Measurements from ENCODE around the gene CADPS. TPM values are rescaled to one million over a fixed set of nuclear protein-coding genes. Genes with fewer than 3 reads are reported as not detected.

CADPS gene
- polyA plus RNA-seq, 1 of the 3 experiments (the other 2 are of a cell fraction) = 5.8 TPM

DNA sequence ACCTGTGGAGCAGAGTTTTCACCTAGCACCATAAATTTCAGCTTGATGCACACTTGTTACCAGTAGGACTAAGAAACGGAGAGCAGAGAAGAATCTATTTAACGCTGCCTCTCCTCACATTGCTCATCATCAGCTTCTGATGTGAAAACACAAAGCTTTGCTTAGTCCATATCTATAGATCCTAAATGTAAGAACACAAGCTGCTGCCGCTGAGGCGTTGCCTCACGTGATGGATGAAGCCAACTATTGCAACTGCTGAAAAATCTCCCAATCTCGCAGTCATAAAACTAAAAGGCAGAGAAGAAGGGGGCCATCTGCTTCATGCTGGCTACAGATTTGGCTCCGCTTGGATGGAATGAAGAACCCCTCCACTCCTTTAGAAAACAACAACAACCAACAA is 42.7 kb downstream of the CADPS start (continued):
- TF ChIP-seq RXRA (IDR thresholded peaks at IDR 0.05; ENCODE audit: borderline replicate concordance, low read depth) (no peak), FOSL2 (IDR thresholded peaks at IDR 0.05; ENCODE audit: borderline replicate concordance, low read depth) (no peak)

DNA sequence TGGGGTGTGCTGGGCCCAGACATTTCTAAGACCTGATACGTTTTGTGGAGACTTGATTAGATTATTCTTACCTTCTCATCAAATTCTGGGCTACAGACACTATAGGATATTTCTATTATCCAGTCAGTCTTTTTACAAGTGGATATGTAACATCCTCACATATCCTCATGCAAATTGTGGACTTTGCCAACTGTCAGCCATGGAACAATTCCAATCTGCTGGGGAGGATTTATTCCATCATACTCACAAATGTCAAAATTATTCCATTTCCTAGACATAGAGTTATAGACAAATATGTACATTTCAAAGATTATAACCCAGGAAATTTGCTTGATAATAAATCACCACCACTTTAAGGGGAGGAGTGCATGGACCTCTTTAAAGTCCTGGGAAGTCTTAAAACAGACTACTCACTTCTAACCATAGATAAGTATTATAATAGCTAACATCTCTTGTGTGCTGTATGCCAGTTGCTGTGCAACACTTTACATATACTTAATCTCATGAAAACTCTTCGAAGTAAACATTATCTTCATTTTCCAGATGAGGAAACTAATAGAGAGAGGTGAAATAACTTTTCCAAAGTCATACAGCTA is 44.4 kb downstream of the CADPS start:
- CTCF ChIA-PET = no interaction called here
- no peaks in the 10 kb centered on the region for H3K79me2 ChIP-seq (ENCODE audit: insufficient read depth)
- no peak overlapping the region for H2AFZ ChIP-seq (ENCODE audit: low read depth)
- no peaks in the 10 kb centered on the region for H3K9me3 ChIP-seq
- H3K27ac ChIP-seq (ENCODE audit: low read depth in 2 of 2, low read length in 1 of 2) = no peak overlapping the region
- DNase-seq = no peak
- TF ChIP-seq NRF1 (IDR thresholded peaks at IDR 0.05; ENCODE audit: low read depth, low read length) (no peak), ELF1 (IDR thresholded peaks at IDR 0.05) (no peak), RAD21 (IDR thresholded peaks at IDR 0.05; ENCODE audit: low read length) (no peak), RCOR1 (IDR thresholded peaks at IDR 0.05; ENCODE audit: low read length) (no peak), CHD2 (IDR thresholded peaks at IDR 0.05; ENCODE audit: low read length, partially characterized antibody) (no peak), NFIC (IDR thresholded peaks at IDR 0.05; ENCODE audit: borderline replicate concordance) (no peak), RFX5 (IDR thresholded peaks at IDR 0.05; ENCODE audit: low read length) (no peak), TEAD4 (IDR thresholded peaks at IDR 0.05; ENCODE audit: borderline replicate concordance, insufficient read depth) (no peak), RXRA (IDR thresholded peaks at IDR 0.05; ENCODE audit: borderline replicate concordance, low read depth) (no peak), EZH2phosphoT487 (IDR thresholded peaks at IDR 0.05; ENCODE audit: borderline replicate concordance, low read depth) (no peak), MEF2A (IDR thresholded peaks at IDR 0.05; ENCODE audit: borderline replicate concordance, low read depth) (no peak)
- TF ChIP-seq, protein P1, sequence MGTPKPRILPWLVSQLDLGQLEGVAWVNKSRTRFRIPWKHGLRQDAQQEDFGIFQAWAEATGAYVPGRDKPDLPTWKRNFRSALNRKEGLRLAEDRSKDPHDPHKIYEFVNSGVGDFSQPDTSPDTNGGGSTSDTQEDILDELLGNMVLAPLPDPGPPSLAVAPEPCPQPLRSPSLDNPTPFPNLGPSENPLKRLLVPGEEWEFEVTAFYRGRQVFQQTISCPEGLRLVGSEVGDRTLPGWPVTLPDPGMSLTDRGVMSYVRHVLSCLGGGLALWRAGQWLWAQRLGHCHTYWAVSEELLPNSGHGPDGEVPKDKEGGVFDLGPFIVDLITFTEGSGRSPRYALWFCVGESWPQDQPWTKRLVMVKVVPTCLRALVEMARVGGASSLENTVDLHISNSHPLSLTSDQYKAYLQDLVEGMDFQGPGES (IDR thresholded peaks at IDR 0.05; ENCODE audit: low read depth, low read length) = no peak
- TF ChIP-seq, protein P2, sequence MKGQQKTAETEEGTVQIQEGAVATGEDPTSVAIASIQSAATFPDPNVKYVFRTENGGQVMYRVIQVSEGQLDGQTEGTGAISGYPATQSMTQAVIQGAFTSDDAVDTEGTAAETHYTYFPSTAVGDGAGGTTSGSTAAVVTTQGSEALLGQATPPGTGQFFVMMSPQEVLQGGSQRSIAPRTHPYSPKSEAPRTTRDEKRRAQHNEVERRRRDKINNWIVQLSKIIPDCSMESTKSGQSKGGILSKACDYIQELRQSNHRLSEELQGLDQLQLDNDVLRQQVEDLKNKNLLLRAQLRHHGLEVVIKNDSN (IDR thresholded peaks at IDR 0.05; ENCODE audit: borderline replicate concordance, low read depth) = no peak
- TF ChIP-seq, protein P3, sequence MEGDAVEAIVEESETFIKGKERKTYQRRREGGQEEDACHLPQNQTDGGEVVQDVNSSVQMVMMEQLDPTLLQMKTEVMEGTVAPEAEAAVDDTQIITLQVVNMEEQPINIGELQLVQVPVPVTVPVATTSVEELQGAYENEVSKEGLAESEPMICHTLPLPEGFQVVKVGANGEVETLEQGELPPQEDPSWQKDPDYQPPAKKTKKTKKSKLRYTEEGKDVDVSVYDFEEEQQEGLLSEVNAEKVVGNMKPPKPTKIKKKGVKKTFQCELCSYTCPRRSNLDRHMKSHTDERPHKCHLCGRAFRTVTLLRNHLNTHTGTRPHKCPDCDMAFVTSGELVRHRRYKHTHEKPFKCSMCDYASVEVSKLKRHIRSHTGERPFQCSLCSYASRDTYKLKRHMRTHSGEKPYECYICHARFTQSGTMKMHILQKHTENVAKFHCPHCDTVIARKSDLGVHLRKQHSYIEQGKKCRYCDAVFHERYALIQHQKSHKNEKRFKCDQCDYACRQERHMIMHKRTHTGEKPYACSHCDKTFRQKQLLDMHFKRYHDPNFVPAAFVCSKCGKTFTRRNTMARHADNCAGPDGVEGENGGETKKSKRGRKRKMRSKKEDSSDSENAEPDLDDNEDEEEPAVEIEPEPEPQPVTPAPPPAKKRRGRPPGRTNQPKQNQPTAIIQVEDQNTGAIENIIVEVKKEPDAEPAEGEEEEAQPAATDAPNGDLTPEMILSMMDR (IDR thresholded peaks at IDR 0.05) = no peak
- TF ChIP-seq, protein P4, sequence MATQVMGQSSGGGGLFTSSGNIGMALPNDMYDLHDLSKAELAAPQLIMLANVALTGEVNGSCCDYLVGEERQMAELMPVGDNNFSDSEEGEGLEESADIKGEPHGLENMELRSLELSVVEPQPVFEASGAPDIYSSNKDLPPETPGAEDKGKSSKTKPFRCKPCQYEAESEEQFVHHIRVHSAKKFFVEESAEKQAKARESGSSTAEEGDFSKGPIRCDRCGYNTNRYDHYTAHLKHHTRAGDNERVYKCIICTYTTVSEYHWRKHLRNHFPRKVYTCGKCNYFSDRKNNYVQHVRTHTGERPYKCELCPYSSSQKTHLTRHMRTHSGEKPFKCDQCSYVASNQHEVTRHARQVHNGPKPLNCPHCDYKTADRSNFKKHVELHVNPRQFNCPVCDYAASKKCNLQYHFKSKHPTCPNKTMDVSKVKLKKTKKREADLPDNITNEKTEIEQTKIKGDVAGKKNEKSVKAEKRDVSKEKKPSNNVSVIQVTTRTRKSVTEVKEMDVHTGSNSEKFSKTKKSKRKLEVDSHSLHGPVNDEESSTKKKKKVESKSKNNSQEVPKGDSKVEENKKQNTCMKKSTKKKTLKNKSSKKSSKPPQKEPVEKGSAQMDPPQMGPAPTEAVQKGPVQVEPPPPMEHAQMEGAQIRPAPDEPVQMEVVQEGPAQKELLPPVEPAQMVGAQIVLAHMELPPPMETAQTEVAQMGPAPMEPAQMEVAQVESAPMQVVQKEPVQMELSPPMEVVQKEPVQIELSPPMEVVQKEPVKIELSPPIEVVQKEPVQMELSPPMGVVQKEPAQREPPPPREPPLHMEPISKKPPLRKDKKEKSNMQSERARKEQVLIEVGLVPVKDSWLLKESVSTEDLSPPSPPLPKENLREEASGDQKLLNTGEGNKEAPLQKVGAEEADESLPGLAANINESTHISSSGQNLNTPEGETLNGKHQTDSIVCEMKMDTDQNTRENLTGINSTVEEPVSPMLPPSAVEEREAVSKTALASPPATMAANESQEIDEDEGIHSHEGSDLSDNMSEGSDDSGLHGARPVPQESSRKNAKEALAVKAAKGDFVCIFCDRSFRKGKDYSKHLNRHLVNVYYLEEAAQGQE (IDR thresholded peaks at IDR 0.05; ENCODE audit: low read depth, low read length) = no peak
- TF ChIP-seq, protein P5, sequence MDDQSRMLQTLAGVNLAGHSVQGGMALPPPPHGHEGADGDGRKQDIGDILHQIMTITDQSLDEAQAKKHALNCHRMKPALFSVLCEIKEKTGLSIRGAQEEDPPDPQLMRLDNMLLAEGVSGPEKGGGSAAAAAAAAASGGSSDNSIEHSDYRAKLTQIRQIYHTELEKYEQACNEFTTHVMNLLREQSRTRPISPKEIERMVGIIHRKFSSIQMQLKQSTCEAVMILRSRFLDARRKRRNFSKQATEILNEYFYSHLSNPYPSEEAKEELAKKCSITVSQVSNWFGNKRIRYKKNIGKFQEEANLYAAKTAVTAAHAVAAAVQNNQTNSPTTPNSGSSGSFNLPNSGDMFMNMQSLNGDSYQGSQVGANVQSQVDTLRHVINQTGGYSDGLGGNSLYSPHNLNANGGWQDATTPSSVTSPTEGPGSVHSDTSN (IDR thresholded peaks at IDR 0.05) = no peak
- no peak overlapping the region for H3K4me3 ChIP-seq (ENCODE audit: low read depth in 2 of 2, low read length in 1 of 2)
- H3F3A ChIP-seq (replicated peaks; ENCODE audit: insufficient read depth) = no peaks in the 10 kb centered on the region
- H3K9ac ChIP-seq = no peak overlapping the region
- no peak overlapping the region for H3K4me2 ChIP-seq
- POLR2A ChIA-PET = no interaction called here
- H4K20me1 ChIP-seq (ENCODE audit: insufficient read depth) = no peaks in the 10 kb centered on the region
- WGBS (ENCODE audit: low lambda C conversion rate) = 28% methylated on average over 2 of the region's 2 CpGs
- no peaks in the 10 kb centered on the region for H3K27me3 ChIP-seq (ENCODE audit: insufficient read depth)
- H3K36me3 ChIP-seq (replicated peaks in 1 of 2; ENCODE audit: control insufficient read depth in 1 of 2, insufficient read depth in 2 of 2, low read length in 1 of 2) = no peaks in the 10 kb centered on the region
- H3K4me1 ChIP-seq (ENCODE audit: control insufficient read depth in 1 of 2, insufficient read depth in 2 of 2, low read depth in 1 of 2, low read length in 1 of 2) = peaks cover 0 to 3% of the 10 kb centered on the region in 2 experiments; a peak in 2 of 4 replicates
- no peaks in the 10 kb centered on the region for H3K9me2 ChIP-seq

All from SK-N-SH (cell line).